GM23338 (cell line): ENCODE data around the gene ITIH5.

Source experiments
- CTCF ChIP-seq, 2 experiments: fragments of 200-600 bp in 1 of 2; sonication (generic) in 1 of 2; conservative IDR thresholded peaks; 2 replicates each; pipeline versions ENCODE4 v1.5.1 to v1.6.1; 2016 to 2017; ENCODE audit warnings: antibody characterized with exemption in 2 of 2, low read depth in 2 of 2, mild to moderate bottlenecking in 2 of 2, moderate library complexity in 1 of 2
- EZH2 ChIP-seq: fragments of 200-600 bp; sonication (generic); IDR thresholded peaks from one replicate; pipeline ENCODE4 v1.8.0; 2017; ENCODE audit warnings: antibody characterized with exemption, mild to moderate bottlenecking, low read depth; ENCODE audit not compliant: unreplicated experiment
- JUNB ChIP-seq: IDR thresholded peaks from one replicate; pipeline ENCODE4 v1.6.1; 2016; ENCODE audit warnings: antibody characterized with exemption; ENCODE audit not compliant: unreplicated experiment
- POLR2AphosphoS5 ChIP-seq: IDR thresholded peaks from 2 replicates; pipeline ENCODE4 v1.6.1; 2016; ENCODE audit warnings: antibody characterized with exemption, low read depth

GRCh38 chr10:7533657-7534479 lies 132.9 kb downstream of the ITIH5 start:
- TF ChIP-seq EZH2 (no peak), CTCF (conservative IDR thresholded peaks at IDR 0.05; ENCODE audit: low read depth in 2 of 2) (no peak), POLR2AphosphoS5 (no peak), JUNB (no peak)
